Activated CD4-positive, alpha-beta T cell treated with anti-CD3 and anti-CD28 coated beads, Interleukin-2, Interleukin-6, amounts not matched to agents 100 ng/mL and 50 ng/mL, durations not matched to agents 16 hours and 8 hours (primary cell): ENCODE results near the gene A4GNT.
"Not testable (repeated sequence)": the region's sequence is repeated elsewhere in the genome, so short reads cannot be mapped to it uniquely, and the experiment has no call there.

Source experiments
- DNase-seq: peaks from one replicate; pipeline ENCODE4 v3.0.0-alpha.2; 2020

A4GNT gene

DNA sequence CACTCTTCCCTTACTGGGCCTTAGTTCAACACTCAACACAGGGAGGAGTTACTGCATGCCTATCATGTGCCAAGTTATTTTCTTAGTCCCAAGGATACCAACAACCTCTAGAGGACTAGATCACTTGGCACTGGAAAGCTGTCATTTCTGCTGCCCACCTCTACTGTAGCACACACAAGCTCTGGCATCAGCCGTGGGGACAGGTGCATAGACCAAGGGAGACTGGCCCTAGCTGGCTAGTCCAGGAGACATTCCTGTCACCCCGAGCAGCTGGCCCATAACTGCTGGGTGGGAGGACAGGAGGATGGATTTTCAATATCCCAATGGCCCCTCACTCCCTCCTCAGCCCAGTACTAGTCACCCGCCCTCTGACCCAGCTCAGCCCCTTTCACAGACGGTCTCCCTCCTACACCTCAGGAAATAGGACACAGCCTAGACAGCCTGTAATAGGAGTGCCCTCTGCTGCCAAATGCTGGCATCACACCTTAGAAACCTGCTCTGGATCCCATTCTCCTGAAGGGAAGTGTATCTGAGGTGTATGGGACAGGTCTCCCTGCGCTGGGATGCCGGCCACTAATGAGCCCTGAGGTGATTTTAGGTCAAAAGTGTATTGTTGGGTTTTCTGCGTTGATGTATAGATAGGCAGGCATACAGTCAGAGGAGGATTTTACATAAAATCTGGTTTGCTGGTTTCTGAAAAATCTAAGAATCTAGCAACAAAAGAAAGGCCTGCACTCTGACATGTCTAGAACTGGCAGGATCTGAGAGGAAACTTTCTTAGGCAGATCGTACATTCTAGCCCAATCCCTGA is 13.4 kb downstream of the A4GNT start:
- peak; percentile 68 for DNase-seq

DNA sequence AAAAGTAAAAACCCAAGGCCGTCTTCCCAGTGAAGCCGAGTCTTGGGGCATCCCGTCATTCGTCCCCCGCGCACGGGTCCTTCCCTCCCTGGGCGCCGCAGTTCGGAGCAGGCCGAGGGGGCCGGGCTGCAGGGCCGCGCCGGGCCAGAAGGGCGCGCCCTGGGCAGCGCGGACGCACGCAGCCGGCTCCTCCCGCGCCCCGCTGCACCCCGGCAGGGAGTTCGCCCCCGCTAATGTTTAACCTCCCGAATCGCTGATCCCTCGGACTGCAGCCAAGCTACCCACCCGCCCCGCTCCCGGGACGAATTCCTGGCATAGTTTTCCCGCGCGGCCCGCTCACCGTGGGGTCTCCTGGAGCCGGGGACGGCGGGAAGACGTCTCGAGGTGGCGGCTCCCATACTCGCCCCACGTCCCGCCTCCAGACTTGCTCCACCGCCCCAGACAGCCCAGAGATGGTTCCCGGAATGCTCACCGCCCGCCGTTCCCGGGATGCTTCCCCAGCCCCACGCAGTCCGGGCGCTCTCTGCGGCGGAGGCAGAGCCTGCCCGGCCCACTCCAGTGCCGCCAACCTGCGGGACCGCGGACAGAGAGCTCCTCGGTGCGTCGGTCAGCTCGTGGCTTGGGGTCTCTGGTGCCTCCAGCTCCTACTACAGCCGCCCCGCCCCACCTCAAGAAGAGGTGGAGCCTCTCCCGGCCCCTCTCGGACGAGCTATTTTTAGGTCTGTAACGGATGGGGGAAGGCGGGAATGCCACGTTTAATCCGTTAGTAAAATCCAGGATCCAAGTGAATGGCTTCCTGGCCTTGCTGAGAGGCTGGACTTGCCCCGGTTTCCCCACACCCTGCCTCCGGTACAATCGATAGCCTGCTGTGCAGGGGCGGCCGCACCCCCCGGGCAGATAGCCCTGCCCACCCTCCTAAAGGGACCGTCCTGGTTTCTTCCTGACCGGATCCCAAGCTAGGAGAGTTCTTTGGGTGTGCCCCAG is 16.9 kb downstream of the A4GNT start, which contains the start of gene DZIP1L:
Gene DZIP1L (minus strand): TSS at position 621 of the 984 bp plus-strand sequence. CDS start 11,637 bp downstream, outside the sequence.
- DNase-seq = peak; percentile 39

DNA sequence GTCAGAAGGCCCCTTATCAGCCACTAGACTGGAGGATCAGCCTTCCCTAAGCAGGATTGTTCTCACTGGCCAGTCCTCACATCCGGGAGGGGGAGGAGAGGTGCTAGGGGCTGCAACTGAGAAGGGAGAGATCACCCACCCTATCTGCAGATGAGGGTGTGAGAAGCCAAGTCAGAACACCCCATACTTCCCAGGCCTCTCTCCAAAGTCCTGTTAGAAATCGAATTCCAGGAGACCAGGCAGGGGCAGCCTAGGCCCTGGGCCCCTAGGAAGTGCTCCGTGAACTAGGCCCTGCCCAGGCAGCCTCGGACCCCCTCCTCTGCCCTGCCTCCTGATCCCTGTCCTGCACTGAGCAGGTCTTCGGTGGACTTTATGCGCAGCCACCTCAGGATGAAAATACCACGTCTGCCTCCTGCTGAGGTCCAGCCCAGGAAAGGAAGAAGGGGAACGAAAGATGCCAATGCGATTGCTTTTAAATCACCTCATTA is 17.7 kb downstream of the A4GNT start:
- no peak for DNase-seq

DNA sequence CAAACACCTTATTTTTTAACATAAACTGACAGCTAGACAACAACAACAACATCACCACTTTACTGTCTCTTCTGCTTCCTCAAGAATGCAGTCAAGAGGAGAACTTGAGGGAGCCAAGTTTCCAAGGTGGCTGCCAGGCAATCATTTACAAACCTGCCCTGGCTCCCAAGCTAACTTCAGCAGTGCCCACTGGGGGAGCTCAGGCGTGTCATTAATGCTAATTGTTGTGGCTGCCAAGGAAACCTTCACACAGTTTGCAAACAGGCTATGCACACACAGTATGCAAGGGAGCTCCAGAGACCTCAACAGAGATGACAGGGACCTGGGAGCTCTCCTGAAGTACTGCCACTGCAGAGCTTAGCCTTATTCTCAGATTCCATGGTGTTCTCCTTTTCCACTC is 18.9 kb downstream of the A4GNT start:
- DNase-seq = no peak

DNA sequence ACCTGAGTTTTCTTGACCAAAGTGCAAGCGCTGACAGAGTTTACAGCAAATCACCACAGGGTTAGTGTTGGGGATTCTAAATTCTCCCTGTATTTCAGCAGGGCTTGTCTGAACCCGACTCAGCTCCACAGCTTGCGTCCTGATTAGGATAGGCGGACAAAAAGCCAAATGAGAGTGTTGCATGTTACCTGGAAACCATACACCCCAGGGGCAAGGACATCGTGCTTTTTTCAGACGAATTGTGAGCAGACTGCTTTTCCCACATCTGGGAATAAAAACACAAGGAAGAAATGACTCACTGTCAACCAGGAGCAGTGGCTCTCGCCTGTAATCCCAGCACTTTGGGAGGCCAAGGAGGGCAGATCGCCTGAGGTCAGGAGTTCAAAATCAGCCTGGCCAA is 19.8 kb downstream of the A4GNT start:
- no peak for DNase-seq

DNA sequence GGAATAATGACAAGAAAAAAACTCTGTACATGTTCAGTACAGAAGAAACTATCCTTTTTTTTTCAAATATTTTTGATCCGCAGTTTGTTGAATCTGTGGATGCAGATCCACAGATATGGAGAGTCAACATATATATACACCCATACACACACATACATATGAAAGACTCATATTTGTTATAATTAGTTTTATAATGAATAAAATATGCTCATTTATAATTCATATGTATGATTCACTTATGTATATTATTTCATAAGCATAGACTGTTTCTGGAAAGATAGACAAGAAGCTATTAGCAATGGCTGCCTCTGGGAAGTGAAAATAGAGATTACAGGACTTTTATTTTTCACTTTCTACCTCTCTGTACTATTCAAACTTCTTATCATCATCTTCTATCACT is 26.6 kb downstream of the A4GNT start:
- DNase-seq = no peak

DNA sequence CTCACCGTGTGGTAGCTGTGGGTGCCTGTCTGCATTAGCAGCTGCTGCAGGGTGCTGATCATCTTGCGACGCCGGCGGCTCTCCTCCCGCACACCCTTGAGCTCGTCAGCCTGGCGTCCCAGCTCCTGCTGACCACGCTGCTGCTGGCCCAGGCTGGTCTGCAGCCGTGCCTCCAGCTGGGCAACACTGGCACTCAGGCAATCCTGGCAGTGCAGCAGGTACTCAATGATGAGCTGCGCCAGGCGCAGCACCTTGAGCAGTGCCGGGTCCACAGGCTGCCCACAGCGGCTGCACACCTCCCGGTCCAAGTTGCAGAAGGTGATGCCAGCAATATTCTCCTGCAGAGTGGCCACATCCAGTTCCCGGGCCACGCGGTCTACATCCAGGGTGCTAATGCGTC is 28.7 kb downstream of the A4GNT start:
- no peak for DNase-seq

DNA sequence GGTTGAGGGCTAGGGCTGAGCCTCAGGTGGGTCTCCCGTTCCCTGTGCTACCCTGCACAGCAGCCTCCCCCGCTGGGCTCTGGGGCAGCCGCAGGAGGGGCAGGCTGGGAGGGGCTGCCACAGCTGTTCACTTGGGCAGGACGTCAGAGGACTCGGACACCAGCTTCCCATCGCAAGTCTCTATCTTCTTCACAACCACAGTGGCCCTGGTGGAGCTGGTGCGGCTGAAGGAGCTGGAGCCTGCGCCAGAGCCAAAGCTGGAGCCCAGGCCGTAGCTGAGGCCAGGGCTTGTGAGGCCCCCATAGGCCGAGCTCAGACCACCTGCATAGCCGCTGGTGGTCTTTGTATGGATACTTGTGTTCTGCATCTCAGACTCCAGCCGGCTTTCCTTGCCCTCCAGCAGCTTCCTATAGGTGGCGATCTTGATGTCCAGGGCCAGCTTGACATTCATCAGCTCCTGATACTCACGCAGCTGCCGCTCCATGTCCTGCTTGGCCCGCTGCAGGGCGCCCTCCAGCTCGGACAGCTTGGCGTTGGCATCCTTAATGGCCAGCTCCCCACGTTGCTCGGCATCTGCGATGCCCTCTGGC is 30.7 kb downstream of the A4GNT start:
- DNase-seq = not testable (repeated sequence)

DNA sequence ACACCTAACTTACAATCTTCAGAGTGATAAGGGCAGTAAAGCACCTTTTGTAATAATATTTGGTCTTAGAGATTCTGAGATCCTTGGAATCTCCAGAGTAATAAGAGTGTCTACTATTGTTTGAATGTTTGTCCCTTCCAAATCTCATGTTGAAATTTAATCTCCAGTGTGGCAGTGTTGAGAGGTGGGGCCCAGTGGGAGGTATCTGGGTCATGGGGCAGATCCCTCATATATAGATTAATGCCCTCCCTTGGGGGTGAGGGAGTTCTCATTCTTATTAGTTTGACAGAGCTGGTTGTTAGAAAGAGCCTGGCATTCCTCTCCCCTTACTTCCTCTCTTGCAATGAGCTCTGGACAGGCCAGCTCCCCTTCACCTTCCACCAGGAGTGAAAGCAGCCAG is 32.8 kb downstream of the A4GNT start:
- no peak for DNase-seq

DNA sequence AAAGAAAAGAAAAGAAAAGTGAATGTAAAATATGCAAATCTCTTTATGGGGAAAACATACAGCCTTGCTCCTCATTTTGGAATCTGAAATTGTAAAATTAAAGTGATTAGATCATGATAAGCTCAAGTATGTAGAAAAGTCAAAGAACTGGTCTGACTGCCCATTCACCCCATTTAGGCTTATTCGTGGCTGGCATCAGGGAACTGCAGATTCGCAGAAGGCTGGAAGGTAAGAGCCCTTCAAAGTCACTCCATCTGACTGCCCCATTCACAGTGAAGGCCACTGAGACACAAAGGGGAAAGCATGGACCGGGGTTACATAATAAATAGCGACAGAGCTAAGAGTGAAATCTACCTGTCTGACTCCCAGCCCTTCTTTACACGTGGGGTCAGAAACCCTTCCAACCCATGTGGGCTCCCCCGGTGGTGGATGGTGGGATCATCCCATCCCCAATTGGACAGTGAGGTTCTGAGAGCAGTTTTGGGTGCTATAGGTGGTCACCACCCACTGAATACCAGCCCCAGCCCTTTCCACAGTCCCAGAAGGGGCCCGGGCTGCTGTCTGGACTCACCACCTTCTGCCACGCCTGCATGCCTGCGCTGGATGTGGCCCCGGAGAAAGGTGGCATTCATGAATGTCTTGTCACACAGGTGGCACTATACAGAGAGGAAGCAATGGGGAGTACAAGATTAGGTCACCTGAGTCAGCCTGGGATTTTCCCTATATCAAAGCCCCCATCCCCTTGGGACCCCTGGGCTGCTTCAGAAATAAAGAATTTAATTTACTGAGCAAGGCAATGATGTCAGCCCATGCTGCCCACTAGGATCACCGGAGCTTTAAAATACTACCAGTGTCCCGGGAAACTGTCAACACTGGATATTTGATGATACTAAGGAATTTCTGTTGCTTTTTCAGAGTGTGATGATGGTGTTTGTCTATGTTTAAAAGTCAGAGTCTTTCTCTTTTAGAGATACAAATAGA is 34.7 kb downstream of the A4GNT start:
- DNase-seq = peak; percentile 26

DNA sequence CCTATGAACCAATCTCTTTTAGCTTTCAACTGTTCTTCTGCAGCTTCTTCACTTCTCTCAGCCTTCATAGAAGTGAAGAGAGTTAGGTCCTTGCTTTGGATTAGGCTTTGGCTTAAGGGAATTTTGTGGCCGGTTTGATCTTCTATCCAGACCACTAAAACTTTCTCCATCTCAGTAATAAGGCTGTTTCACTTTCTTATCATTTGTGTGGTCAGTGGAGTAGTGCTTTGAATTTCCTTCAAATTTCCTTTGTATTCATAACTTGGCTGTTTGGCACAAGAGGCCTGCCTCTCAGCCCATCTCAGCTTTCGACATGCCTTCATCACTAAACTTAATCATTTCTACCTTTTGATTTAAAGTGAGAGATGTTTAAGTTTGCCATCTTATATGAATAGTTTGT is 38.5 kb downstream of the A4GNT start:
- DNase-seq = no peak

DNA sequence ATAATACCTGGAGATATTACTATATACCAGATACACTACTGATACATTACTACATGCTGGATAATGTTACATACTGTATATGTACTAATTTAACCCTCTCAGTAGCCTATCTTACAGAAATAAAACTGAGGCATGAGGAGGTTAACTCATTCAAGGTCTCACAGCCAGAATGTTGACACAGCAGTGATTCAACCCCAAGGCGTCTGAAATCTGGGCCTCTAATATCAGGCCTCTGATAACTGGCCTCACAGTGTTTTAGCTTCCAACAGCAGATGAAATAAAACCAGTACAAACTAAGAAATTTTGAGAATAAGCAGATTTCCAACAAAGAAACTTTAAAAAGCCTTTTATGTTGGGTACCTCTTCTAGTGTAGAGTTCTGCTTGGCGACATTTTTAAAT is 40.2 kb downstream of the A4GNT start:
- DNase-seq = no peak

DNA sequence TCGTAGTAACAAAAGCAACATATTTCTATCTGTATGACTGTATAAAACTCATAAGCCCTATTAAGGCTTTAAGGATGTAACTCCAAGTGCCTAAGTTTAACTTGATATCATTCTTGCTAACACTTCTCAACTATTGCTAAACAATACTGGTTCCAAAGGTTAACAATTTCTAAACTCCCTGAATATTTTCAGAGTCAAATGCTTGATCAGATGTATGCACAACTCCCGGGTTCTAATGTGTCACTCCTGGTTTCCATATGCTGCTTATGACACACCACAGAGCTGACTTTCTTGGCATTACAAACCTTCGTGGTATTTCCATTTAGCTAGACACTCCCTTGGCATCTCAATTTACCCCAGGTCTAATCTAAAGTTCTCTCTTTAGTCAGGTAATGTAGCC is 43.1 kb downstream of the A4GNT start:
- DNase-seq = no peak

DNA sequence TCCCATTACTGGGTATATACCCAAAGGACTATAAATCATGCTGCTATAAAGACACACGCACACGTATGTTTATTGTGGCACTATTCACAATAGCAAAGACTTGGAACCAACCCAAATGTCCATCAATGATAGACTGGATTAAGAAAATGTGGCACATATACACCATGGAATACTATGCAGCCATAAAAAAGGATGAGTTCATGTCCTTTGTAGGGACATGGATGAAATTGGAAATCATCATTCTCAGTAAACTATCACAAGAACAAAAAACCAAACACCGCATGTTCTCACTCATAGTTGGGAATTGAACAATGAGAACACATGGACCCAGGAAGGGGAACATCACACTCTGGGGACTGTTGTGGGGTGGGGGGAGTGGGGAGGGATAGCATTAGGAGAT is 46.4 kb downstream of the A4GNT start:
- DNase-seq = not testable (repeated sequence)

DNA sequence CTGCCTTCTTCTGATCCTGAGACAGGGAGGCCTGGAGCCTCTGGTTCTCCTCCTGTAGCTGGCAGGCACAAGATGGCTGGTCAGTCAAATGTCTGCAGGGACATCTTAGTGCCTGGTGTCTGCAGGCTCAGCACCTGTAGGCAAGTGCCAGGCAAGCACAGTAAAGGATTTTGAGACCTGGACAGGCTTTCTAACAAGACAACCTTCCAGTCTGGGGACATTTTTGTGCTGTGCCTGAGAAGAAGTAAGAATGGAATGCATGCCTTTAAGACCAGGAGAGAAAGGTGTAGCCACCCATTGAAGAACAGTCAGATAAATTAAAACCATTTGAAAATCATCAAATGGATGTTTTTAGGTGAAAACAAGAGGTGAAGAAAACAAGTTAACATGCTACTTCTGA is 48.0 kb downstream of the A4GNT start:
- DNase-seq = no peak

DNA sequence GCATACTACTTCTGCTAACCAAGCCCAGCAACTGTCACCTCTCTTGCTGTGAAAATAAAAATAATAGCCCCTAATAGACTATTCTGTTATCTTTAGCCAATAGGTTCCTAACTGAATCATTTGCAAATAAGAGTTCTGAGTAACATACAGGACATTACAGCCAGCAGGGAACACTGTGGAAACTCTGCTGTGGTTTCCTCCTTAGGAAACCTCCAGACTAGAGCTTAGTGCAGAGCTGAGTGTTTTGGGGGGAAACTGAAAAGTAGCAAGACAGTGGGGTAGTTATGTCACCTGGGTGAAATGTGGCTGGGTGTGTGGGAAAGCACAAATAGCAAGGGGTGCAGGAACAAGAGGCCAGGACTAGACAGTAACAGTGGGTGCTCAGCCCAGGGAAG is 49.2 kb downstream of the A4GNT start:
- no peak for DNase-seq

DNA sequence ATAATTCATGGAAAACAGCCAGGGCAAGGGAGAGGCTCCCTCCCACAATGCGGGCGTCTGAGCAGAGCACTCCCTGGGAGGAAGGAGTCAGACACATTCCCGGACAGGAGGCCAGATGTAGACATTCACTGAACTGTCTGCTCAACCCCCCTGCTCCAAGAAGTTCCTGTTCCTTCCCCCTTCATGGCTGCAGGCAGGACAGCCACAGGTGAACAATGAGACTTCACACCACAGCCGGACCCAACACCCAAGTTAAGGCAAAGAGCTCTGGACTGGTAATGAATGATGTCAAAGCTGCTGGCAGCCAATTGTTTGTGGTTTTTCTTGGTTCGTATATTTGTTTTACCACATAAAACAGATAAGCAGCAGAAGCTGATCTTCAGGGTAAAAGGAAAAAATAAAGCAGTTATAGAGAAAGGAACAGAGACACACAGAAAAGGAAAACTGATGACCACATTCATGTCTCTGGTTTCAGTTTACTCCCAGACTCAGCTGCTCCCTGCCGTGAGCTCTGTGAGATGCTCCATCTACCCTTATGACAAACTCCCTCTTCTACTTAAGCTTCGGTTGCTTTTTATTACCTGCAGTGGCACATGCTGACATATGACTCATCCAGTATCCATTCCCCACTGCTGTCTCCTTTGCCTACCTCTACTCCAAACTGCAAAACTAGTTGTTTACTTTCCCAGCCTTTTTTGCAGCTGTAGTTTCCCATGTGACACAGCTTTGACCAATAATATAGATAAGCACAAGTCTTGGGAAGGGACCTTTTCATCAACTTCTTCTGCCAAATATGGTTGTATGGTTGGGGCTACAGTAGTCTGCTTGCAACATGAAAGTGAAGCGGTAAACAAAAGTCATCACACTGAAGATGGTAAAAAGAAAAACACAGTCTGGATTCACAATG is 49.9 kb downstream of the A4GNT start:
- peak; percentile 43 for DNase-seq

DNA sequence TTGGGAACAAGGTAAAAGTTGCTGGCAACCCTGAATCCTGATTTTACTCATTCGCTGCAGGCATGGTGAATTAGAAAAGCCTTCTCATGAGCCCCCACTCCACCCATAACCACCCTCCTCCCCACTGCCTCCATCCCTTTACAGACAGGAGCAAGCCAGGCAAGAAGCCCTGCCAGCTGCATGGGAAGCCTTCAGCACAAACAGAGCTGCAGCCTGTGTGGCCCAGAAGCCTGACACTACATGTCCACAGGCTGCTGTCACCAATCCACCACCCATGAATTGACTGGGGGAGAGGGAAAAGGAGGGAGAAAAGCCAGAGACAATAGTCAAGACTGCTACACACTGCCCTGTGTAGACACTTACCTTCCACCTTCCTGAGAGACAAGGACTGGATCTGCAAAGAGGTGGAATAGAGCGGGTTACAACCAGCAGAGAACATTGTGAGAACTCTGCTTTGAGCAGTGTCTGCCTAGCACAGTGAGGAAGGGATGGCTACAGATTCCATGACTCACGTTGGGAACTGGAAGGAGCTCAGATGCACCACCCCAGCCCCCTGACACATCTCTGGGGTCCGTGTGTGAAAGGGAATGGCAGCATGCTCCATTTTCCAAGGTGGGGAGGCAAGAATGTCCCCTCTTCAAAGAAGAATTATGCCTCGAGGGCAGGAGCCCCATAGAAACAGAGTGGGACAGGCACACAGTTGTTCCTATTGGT is 50.7 kb downstream of the A4GNT start:
- no peak for DNase-seq

DNA sequence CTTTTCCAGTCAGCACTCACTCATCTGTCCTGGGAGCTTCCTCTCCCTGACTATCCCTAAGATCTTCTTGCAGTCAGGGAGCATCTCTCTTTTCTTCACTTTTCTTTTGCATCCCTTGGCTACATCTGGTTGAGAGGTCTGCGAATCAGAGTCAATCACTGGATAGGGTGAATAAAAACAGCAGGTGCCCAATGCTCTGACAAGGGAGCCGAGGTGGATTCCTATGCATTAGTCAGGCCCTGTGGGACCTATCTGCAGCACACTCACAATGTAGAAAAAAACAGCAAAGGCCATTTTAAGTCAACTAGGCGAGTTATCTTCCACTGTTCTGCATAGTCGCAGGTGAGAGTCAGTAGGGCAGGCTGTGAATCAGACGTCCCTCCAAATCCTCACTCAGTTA is 52.3 kb downstream of the A4GNT start:
- no peak for DNase-seq

DNA sequence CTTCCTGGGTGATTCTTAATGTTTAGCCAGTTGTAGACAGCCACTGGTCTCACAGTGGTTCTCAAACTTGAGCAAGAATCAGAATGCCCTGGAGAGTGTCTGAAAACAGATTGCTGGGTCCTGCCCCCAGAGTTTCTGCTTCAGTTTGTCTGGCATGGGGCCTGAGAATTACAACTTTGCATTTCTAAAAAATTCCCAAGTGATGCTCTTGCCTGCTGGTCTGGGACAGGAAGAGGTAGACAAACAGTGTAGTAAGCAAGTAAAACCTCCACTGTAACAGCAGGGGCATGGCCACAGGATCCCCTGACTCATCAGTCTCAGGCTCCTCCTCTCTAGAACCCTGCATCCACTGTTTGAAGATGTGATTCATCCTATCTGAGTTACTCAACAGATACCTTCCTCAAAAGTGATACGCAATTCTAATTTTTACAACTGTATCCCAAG is 53.3 kb downstream of the A4GNT start:
- peak; percentile 35 for DNase-seq
